H1 (cell line): Measurements from ENCODE around the gene CAPZB. TPM values are rescaled to one million over a fixed set of nuclear protein-coding genes. Genes with fewer than 3 reads are reported as not detected.

Experiments
- CHD7 ChIP-seq: fragments of 300-600 bp; sonication (generic); IDR thresholded peaks from 2 replicates; pipeline ENCODE4 v1.7.1; 2012; ENCODE audit warnings: low read length, moderate library complexity, mild to moderate bottlenecking, inconsistent platforms; ENCODE audit not compliant: insufficient replicate concordance
- polyA plus RNA-seq, 7 experiments: library from polyadenylated mRNA; depleted of rRNA in 3 of 7; stranded (reverse) in 5 of 7; unstranded in 2 of 7; fragments of >200 nt in 5 of 7; fragments of 200-250 nt in 2 of 7; gene quantifications; 1 replicate in 5 of 7; 2 replicates in 1 of 7; 4 replicates in 1 of 7; pipeline versions ENCODE4 v1.2.1 to v1.2.3, GENCODE V29; 2011 to 2013; ENCODE audit warnings: missing spikeins in 2 of 7, mixed read lengths in 2 of 7
- total RNA-seq: library from RNA; stranded (reverse); fragmentation: NEBNext Ultra II Directional; extraction: Animal tissue kit (Norgen Biotek cat#: 25700); gene quantifications from 2 replicates; pipeline ENCODE4 v1.2.1, GENCODE V29; 2021

Gene CAPZB
- total and polyA plus RNA-seq, 2 of the 8 experiments (the other 6 are each of a cell fraction or from before 2014, with no cell fraction given): 162 to 371 TPM

GRCh38 chr1:19384772-19385187 is 100.6 kb downstream of the CAPZB start (continued):
- TF ChIP-seq CHD7: no peak
